HAP-1 (cell line): ENCODE measurements around the gene SH3BGR.
A peak's percentile ranks its signal among the peaks of the same experiment; 100 is the strongest.
"Not testable (repeated sequence)": the region's sequence is repeated elsewhere in the genome, so short reads cannot be mapped to it uniquely, and the experiment has no call there.

Experiments used
- DNase-seq, 2 experiments: peaks; one replicate each; pipeline ENCODE4 v3.0.0-alpha.2; 2016 to 2020; ENCODE audit warnings: low spot score in 2 of 2
- H3K27me3 ChIP-seq: fragments of 250-450 bp; sonication (Bioruptor Pico); 2 replicates; pipeline ENCODE4 v1.5.1; 2020; ENCODE audit warnings: low read depth, mild to moderate bottlenecking, moderate library complexity
- H3K36me3 ChIP-seq: fragments of 250-450 bp; sonication (Bioruptor Pico); replicated peaks from 2 replicates; pipeline ENCODE4 v1.5.1; 2020; ENCODE audit warnings: mild to moderate bottlenecking
- H3K4me1 ChIP-seq: fragments of 250-450 bp; sonication (Bioruptor Pico); 2 replicates; pipeline ENCODE4 v1.5.1; 2020; ENCODE audit warnings: mild to moderate bottlenecking
- H3K4me3 ChIP-seq: fragments of 250-450 bp; sonication (Bioruptor Pico); 2 replicates; pipeline ENCODE4 v1.5.1; 2020; ENCODE audit warnings: mild to moderate bottlenecking, moderate library complexity
- H3K9me3 ChIP-seq: fragments of 250-450 bp; sonication (Bioruptor Pico); 2 replicates; pipeline ENCODE4 v1.5.1; 2020; ENCODE audit warnings: mild to moderate bottlenecking, moderate library complexity
- in situ Hi-C: fragments of 300-500 bp; cut with MboI; formaldehyde crosslinking; loops from 3 replicates; pipeline ENCODE4 v1.14.3; 2020; ENCODE audit warnings: low sequenced_read_pairs, inconsistent platforms, mixed read lengths

Gene SH3BGR

GRCh38 chr21:39451332-39452206 is at the start of gene SH3BGR:
Gene SH3BGR (plus strand): TSS chr21:39451970. CDS start chr21:39452097, 127 bp downstream.
- H3K4me1 ChIP-seq: no peaks in the 10 kb centered on the region
- no peaks in the 10 kb centered on the region; the same call in 1 of the 2 replicates for H3K27me3 ChIP-seq
- in situ Hi-C loops: no loop called here
- no peak for DNase-seq
- H3K4me3 ChIP-seq: no peak within 1 kb of the TSS
- no peaks in the 10 kb centered on the region for H3K36me3 ChIP-seq
- no peaks in the 10 kb centered on the region for H3K9me3 ChIP-seq

- Histone ChIP-seq H3K4me3 (no peak overlapping the region), H3K4me1 (no peaks in the 10 kb centered on the region), H3K9me3 (no peaks in the 10 kb centered on the region), H3K36me3 (0 out of 2 replicates have a peak, but pooled peaks cover 3% of the 10 kb centered on the region), H3K27me3 (no peaks in the 10 kb centered on the region)
- in situ Hi-C loops: no loop called here
- no peak for DNase-seq
Measured at GRCh38 chr21:39406065-39406464, 45.7 kb upstream of the SH3BGR start.

- H3K27me3 ChIP-seq, H3K4me1 ChIP-seq, H3K4me3 ChIP-seq, H3K9me3 ChIP-seq, in situ Hi-C loops, DNase-seq, H3K36me3 ChIP-seq: not testable (repeated sequence)
Measured at GRCh38 chr21:39419204-39419603, 32.6 kb upstream of the SH3BGR start.

- no peaks in the 10 kb centered on the region for H3K36me3 ChIP-seq
- in situ Hi-C loops: no loop called here
- no peak for DNase-seq
- H3K27me3 ChIP-seq: no peaks in the 10 kb centered on the region
- no peaks in the 10 kb centered on the region for H3K4me1 ChIP-seq
- H3K4me3 ChIP-seq: no peak overlapping the region
- no peaks in the 10 kb centered on the region for H3K9me3 ChIP-seq
Measured at GRCh38 chr21:39422527-39423241, 29.1 kb upstream of the SH3BGR start.

GRCh38 chr21:39429445-39429844 is 22.3 kb upstream of the SH3BGR start:
- Histone ChIP-seq H3K4me1 (peaks cover 9% of the 10 kb centered on the region), H3K4me3 (no peak overlapping the region), H3K36me3 (no peaks in the 10 kb centered on the region), H3K27me3 (no peaks in the 10 kb centered on the region), H3K9me3 (no peaks in the 10 kb centered on the region)
- in situ Hi-C loops: no loop called here
- no peak for DNase-seq

- DNase-seq: no peak
- Histone ChIP-seq H3K4me1 (peaks cover 9% of the 10 kb centered on the region), H3K36me3 (no peaks in the 10 kb centered on the region), H3K9me3 (no peaks in the 10 kb centered on the region), H3K4me3 (no peak overlapping the region), H3K27me3 (no peaks in the 10 kb centered on the region)
- in situ Hi-C loops: no loop called here
Measured at GRCh38 chr21:39430016-39430415, 21.8 kb upstream of the SH3BGR start.

- peak; percentile 53 to 63 for DNase-seq
- no peaks in the 10 kb centered on the region for H3K27me3 ChIP-seq
- H3K4me3 ChIP-seq: no peak overlapping the region
- no peaks in the 10 kb centered on the region for H3K36me3 ChIP-seq
- in situ Hi-C loops: no loop called here
- no peaks in the 10 kb centered on the region for H3K9me3 ChIP-seq
- H3K4me1 ChIP-seq: peaks cover 9% of the 10 kb centered on the region
Measured at GRCh38 chr21:39430457-39430856, 21.3 kb upstream of the SH3BGR start.

- DNase-seq: no peak
- in situ Hi-C loops: no loop called here
Measured at GRCh38 chr21:39430954-39431353, 20.8 kb upstream of the SH3BGR start.

GRCh38 chr21:39434950-39435349 is 16.8 kb upstream of the SH3BGR start:
- H3K27me3 ChIP-seq: no peaks in the 10 kb centered on the region
- no peak overlapping the region for H3K4me3 ChIP-seq
- no peak for DNase-seq
- no peaks in the 10 kb centered on the region for H3K9me3 ChIP-seq
- H3K36me3 ChIP-seq: no peaks in the 10 kb centered on the region
- in situ Hi-C loops: no loop called here
- peaks cover 8% of the 10 kb centered on the region for H3K4me1 ChIP-seq

More at GRCh38 chr21:39430954-39431353, 20.8 kb upstream of the SH3BGR start:
- no peaks in the 10 kb centered on the region for H3K36me3 ChIP-seq
- H3K9me3 ChIP-seq: no peaks in the 10 kb centered on the region
- no peak overlapping the region for H3K4me3 ChIP-seq
- no peaks in the 10 kb centered on the region for H3K27me3 ChIP-seq
- peaks cover 9% of the 10 kb centered on the region for H3K4me1 ChIP-seq

- H3K4me1 ChIP-seq: no peaks in the 10 kb centered on the region
- H3K4me3 ChIP-seq: no peak overlapping the region
- no peaks in the 10 kb centered on the region for H3K27me3 ChIP-seq
- no peaks in the 10 kb centered on the region for H3K9me3 ChIP-seq
- H3K36me3 ChIP-seq: no peaks in the 10 kb centered on the region
- in situ Hi-C loops: no loop called here
- DNase-seq: no peak
Measured at GRCh38 chr21:39439232-39439631, 12.5 kb upstream of the SH3BGR start.

- no peak overlapping the region for H3K4me3 ChIP-seq
- DNase-seq: peak; percentile 50 to 62
- H3K9me3 ChIP-seq: no peaks in the 10 kb centered on the region
- peaks cover 7% of the 10 kb centered on the region for H3K4me1 ChIP-seq
- H3K36me3 ChIP-seq: no peaks in the 10 kb centered on the region
- H3K27me3 ChIP-seq: no peaks in the 10 kb centered on the region
- in situ Hi-C loops: loop anchor here (10.0 kb wide), 1 partner anchor 257 kb away; the partner anchor contains the start of gene PSMG1
Measured at GRCh38 chr21:39441502-39442475, 10.0 kb upstream of the SH3BGR start.

GRCh38 chr21:39444421-39445180 is 7.2 kb upstream of the SH3BGR start:
- Histone ChIP-seq H3K4me1 (peaks cover 7% of the 10 kb centered on the region), H3K36me3 (no peaks in the 10 kb centered on the region), H3K27me3 (no peaks in the 10 kb centered on the region), H3K9me3 (no peaks in the 10 kb centered on the region), H3K4me3 (peak overlapping the region; percentile 80)
- in situ Hi-C loops: loop anchor here (10.0 kb wide), 1 partner anchor 260 kb away; the partner anchor contains the start of gene PSMG1
- peak in 1 of 2 experiments; percentile 28 for DNase-seq
